Upper lobe of left lung (tissue), 4 donors: ENCODE measurements around the gene RSPH9.

Experiments
- EP300 ChIP-seq, 4 donors: sonication (generic); formaldehyde crosslinking; IDR thresholded peaks; one replicate each; pipeline ENCODE4 v1.5.1; 2017; ENCODE audit warnings: antibody characterized with exemption in 4 of 4, control low read depth in 2 of 4
- POLR2A ChIP-seq, 4 donors: fragments of 450-650 bp; IDR thresholded peaks; one replicate each; pipeline ENCODE4 v1.5.1; 2016 to 2017; ENCODE audit warnings: antibody characterized with exemption in 4 of 4, mild to moderate bottlenecking in 2 of 4
- POLR2AphosphoS5 ChIP-seq, 2 donors: sonication (generic); formaldehyde crosslinking; IDR thresholded peaks; one replicate each; pipeline ENCODE4 v1.5.1; 2017; ENCODE audit warnings: antibody characterized with exemption in 2 of 2
- TF ChIP-seq, protein P1 (sequence below), 6 experiments: fragments of 450-650 bp in 4 of 6; fragments of 200-600 bp in 2 of 6; sonication (generic) in 2 of 6; IDR thresholded peaks; one replicate each; pipeline ENCODE4 v1.5.1; 2016 to 2019; ENCODE audit warnings: antibody characterized with exemption in 6 of 6

DNA sequence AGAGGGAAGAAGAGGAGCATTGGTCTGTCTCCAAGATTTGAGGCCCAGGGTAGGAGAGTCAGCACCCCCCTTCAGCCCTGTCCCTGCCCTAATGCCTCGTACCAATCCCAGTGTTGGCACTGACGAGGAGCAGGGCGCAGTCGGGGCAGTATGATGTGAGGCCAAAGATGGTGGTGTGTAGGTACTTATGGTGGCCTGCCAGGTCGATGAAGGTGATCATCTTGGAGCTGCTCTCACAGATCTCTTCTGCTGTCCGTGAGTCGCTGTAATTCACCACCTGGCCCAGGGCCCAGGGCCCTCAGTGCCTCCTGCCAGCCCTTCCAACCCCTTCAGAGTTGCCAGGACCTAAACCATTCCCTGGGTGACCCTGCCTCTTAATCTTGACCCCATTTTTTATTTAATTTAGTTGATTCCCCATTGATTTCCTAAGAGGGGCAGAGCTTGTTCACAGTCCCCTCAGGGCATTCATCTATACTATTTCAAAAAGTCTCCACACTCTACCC is 20.0 kb upstream of the RSPH9 start:
- TF ChIP-seq, protein P1, sequence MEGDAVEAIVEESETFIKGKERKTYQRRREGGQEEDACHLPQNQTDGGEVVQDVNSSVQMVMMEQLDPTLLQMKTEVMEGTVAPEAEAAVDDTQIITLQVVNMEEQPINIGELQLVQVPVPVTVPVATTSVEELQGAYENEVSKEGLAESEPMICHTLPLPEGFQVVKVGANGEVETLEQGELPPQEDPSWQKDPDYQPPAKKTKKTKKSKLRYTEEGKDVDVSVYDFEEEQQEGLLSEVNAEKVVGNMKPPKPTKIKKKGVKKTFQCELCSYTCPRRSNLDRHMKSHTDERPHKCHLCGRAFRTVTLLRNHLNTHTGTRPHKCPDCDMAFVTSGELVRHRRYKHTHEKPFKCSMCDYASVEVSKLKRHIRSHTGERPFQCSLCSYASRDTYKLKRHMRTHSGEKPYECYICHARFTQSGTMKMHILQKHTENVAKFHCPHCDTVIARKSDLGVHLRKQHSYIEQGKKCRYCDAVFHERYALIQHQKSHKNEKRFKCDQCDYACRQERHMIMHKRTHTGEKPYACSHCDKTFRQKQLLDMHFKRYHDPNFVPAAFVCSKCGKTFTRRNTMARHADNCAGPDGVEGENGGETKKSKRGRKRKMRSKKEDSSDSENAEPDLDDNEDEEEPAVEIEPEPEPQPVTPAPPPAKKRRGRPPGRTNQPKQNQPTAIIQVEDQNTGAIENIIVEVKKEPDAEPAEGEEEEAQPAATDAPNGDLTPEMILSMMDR (IDR thresholded peaks at IDR 0.05): no peak
- TF ChIP-seq EP300 (IDR thresholded peaks at IDR 0.05) (no peak), POLR2A (IDR thresholded peaks at IDR 0.05) (no peak), POLR2AphosphoS5 (IDR thresholded peaks at IDR 0.05) (no peak)
